Inflammatory macrophage treated with lipopolysaccharide for 4 hours (primary cell): ENCODE data around the gene RAET1E.
"Not testable (repeated sequence)": the region's sequence is repeated elsewhere in the genome, so short reads cannot be mapped to it uniquely, and the experiment has no call there.

Source experiments
- DNase-seq: peaks from one replicate; pipeline ENCODE4 v3.0.0-alpha.2; 2020

The RAET1E gene

GRCh38 chr6:149925974-149926777, 28.3 kb upstream of the RAET1E start:
- DNase-seq = peak; percentile 74

GRCh38 chr6:149925253-149925973, 27.5 kb upstream of the RAET1E start:
- DNase-seq = peak; percentile 13

DNA sequence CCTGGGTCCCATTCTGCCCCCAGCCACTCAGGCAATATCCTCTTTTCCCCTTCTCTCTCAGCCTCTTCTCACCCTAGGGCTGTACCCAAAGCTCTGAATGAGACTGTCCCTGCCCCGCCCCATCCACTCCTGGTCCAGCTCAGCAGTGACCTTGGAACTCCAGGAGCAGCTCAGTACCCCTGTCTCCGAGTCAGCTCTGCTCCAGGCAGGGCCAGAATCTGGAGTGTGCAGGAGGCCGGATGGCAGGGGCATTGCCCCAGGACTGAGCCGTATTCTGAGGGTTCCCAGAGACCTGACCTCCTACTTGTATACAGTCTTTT, 27.0 kb upstream of the RAET1E start:
- no peak for DNase-seq

- DNase-seq = no peak
Observed at GRCh38 chr6:149924206-149924932, 26.5 kb upstream of the RAET1E start.

DNA sequence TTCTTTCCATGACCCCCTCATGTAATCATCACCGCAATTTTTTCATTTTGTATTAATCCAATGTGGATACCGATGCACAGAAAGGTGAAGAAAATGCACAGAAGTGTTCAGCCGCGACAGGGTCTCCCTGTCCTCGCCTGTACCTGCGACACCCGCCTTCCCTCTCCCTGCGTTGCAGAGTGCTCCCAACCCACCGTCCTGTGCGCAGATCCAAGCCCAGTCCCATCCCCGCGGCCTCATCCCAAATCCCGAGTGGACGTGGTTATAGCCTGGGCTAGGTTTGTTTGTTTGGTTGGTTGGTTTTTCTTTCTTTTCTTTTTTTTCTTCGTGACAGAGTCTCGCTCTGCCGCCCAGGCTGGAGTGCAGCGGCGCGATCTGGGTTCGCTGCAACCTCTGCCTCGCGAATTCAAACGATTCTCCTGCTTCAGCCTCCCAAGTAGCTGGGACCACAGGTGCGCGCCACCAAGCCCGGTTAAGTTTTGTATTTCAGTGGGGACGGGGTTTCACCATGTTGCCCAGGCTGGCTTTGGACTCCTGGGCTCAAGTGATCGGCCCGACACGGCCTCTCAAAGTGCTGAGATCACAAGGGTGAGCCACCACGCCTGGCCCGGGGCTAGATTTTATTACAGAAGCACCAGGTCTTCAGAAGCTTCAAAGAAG, 25.5 kb upstream of the RAET1E start:
- DNase-seq = no peak

DNA sequence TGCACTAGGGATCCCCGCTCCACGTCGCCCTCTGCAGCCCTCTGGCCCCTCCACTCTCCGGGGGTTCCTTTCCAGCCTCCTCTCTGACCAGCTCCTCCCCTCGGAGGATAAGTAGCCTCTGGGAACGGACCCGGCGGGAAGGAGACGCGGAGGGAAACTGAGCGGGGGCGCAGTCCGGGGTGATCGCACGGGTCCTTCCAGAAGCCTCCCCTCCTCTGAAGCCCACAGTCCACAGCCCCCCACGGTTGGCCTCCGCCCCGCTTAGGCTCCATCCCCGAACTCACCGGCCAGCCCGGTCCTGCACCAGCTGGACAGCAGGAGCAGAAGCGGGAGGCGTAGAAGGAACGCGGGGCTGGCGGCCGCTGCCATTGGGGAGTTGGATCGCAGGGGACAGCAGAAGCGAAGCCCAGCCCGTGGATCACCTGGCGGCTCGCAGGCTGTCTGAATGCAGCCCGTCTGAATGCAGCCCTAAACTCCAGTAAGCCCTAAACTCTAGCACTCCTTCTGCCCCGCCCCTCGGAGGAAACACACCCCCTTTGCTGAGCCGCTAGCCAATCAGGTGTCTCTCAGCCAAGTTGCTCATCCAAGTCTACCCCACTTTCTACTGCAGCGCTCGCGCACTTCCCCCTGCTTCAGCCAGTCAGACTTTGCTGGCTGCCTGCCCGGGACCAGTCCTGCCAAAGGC, 24.9 kb upstream of the RAET1E start, which contains the start of gene RAET1G:
Gene RAET1G, minus strand, starts transcription at position 480 of the 685 bp plus-strand sequence. Its CDS starts 111 bp downstream, at position 369.
- DNase-seq = peak; percentile 77

GRCh38 chr6:149922091-149922490, 24.2 kb upstream of the RAET1E start:
- not testable (repeated sequence) for DNase-seq

- DNase-seq = no peak
Observed at GRCh38 chr6:149921361-149921760, 23.4 kb upstream of the RAET1E start.

GRCh38 chr6:149919834-149920225, 21.9 kb upstream of the RAET1E start:
- DNase-seq = no peak

DNA sequence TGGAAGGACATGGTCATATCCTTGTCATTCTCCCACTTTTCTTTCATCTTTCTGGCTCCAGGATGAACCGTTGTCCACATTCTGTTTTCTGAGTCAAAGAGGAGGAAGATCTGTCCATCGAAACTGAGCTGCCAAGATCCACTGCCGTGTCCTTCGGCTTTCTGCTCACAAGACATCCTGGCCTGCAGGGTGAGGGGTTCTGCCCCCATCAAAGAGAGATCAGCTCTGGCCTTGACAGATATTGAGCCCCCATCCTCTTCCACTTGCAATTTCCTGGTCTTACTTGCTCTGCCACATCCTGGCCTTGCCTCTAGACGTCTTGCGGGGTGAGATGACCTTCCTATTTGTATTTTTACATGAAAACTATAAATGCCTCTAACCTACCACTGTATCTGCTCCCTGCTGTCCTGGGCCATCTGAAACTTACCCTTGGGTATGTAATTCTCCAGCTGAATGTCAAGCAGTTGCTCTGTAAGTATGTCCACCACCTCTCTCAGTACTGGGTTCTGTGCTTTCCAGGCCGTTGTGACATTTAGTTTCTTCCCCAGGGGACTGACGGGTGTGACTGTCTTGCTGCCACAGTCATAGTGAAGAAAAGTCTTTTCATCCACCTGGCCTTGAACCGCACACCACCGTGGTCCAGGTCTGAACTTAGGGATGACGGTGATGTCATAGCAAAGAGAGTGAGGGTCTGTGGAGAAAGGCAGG, 21.4 kb upstream of the RAET1E start:
- not testable (repeated sequence) for DNase-seq

DNA sequence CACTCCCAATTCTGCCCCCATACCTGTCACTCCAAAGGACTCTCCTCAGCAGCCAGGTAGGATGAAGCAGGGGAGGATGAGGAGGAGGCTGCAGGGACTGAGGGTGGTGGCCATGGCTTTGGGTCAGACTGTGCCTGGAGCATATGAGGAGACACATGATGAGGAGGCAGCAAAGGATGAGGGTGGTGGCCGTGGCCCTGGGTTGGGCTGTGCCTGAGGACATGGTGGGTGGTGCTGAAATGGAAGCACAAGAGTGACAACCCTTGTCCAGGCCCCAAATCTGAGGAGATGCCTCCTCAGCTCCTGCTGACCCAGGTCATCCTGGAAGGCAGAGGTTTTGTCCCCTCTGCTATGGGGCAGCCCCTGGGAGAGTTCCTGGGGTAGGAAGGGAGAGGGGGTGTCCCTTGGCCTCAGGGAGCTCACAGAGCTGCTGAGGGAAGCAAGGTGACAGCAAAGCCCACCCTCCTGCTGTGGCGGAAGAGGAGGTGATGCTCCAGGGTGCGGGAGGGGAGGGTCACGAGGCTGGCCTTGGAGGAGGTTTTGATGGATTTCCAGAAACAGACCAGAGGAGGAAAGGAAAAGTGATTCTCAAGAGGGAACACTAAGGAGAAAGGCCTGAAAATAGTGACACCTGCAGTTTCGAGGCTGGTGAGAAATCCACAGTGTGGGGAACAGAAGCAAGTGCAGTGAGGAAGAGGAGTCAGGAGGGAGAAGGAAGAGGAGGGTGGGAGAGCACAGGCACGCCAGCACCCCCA, 20.4 kb upstream of the RAET1E start:
- DNase-seq = no peak

GRCh38 chr6:149917679-149918078, 19.8 kb upstream of the RAET1E start:
- no peak for DNase-seq

GRCh38 chr6:149915970-149916865, 18.3 kb upstream of the RAET1E start:
- no peak for DNase-seq

DNA sequence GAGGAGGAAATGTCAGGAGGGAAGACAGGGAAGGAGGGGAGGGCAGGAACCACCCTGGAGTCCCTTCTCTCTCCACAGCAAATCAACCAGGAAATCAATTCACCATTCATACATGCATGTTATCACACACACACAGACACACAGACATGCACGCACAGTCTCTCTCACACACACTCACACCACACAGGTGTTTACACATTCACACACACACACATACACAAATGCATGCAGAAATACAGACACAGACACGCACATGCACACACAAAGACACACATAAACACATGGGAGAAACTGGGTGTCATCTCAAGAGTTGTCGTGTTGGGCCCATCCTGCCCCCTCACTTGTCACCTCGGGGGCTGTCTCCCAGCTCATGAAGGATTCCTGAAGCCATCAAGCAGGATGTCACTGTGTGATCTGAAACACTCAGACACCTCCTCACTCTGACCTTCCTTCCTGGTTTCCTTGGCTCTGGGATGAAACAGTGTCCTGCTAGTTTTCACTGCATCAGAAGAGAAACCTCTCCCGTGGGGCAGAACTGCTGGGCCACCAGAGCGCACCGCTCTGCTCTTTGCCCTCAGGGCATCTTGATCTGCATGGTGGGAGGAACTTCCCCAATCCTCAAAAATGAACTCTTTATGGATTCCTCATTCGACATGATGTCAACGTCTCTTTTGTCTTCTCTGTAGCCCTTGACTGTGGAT, 15.8 kb upstream of the RAET1E start:
- no peak for DNase-seq

GRCh38 chr6:149913085-149913484, 15.2 kb upstream of the RAET1E start:
- DNase-seq = no peak

DNA sequence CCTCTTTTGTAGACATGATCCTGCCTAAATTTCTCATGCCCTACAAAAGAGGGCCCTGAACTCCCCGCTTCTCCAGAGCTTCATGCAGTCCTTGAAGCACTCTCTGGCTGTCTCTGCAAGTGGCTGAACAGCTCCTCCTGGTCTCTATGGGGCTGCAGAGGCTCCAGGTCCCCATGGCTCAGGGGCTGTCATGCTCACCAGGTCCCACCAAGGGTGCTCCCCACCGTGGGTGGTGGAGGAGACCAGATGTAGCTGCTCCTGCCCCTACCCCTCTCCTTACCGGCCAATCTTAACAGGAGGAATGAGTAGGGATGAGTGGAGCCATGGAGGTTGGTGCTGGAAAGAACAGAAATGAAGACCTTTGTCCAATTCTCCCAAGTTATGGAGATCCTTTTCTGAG, 14.8 kb upstream of the RAET1E start:
- not testable (repeated sequence) for DNase-seq

- DNase-seq = no peak
Observed at GRCh38 chr6:149910721-149911151, 12.8 kb upstream of the RAET1E start.

DNA sequence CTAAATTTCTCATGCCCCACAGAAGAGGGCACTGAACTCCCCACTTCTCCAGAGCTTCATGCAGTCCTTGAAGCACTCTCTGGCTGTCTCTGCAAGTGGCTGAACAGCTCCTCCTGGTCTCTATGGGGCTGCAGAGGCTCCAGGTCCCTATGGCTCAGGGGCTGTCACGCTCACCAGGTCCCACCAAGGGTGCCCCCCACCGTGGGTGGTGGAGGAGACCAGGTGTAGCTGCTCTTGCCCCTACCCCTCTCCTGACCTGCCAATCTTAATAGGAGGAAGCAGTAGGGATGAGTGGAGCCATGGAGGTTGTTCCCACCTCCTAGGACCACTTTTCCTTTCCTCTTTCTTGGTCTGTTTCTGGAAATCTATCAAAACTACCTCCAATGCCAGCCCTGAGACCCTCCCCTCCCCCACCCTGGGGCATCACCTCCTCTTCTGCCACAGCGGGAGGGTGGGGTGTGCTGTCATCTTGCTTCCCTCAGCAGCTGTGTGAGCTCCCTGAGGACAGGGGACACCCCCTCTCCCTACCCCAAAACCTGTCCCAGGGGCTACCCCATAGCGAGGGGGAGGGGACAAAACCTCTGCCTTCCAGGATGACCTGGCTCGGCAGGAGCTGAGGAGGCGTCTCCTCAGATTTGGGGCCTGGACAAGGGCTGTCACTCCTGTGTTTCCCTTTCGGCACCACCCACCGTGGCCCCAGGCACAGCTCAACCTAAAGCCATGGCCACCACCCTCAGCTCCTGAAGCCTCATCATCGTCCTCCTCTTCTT, 12.0 kb upstream of the RAET1E start:
- DNase-seq = no peak
